ENCODE measurements around the gene ZNF33B.
"Not testable (repeated sequence)": the region's sequence is repeated elsewhere in the genome, so short reads cannot be mapped to it uniquely, and the experiment has no call there.

ZNF33B gene

GRCh38 chr10:42638055-42638820, at the start of gene ZNF33B:
TSS of gene ZNF33B (minus strand) at chr10:42638570. CDS start at chr10:42636928, 1,642 bp downstream.
- H3K4me3 ChIP-seq (ENCODE audit: low read depth, low read length), result peak within 1 kb of the TSS; percentile 99
- no peak for TF ChIP-seq CTCF (IDR thresholded peaks at IDR 0.05; ENCODE audit: low read depth, low read length, missing control alignments)
- peak; percentile 94 for DNase-seq (ENCODE audit: low read depth)

- no peak overlapping the region for H3K4me3 ChIP-seq (ENCODE audit: low read depth, low read length)
- DNase-seq (ENCODE audit: low read depth), result no peak
- no peak for TF ChIP-seq CTCF (IDR thresholded peaks at IDR 0.05; ENCODE audit: low read depth, low read length, missing control alignments)
These were observed 46.1 kb upstream of the ZNF33B start for GRCh38 chr10:42684517-42684916.

GRCh38 chr10:42680267-42680666, 41.9 kb upstream of the ZNF33B start:
- no peak for TF ChIP-seq CTCF (IDR thresholded peaks at IDR 0.05; ENCODE audit: low read depth, low read length, missing control alignments)
- no peak overlapping the region for H3K4me3 ChIP-seq (ENCODE audit: low read depth, low read length)

GRCh38 chr10:42665181-42665979, 27.0 kb upstream of the ZNF33B start:
- not testable (repeated sequence) for DNase-seq (ENCODE audit: low read depth); H3K4me3 ChIP-seq (ENCODE audit: low read depth, low read length)

More at GRCh38 chr10:42680267-42680666, 41.9 kb upstream of the ZNF33B start:
- no peak for DNase-seq (ENCODE audit: low read depth)

GRCh38 chr10:42654419-42654818, 16.0 kb upstream of the ZNF33B start:
- no peak for DNase-seq (ENCODE audit: low read depth)
- no peak overlapping the region for H3K4me3 ChIP-seq (ENCODE audit: low read depth, low read length)
- TF ChIP-seq CTCF (IDR thresholded peaks at IDR 0.05; ENCODE audit: low read depth, low read length, missing control alignments), result no peak

GRCh38 chr10:42652858-42653257, 14.5 kb upstream of the ZNF33B start:
- DNase-seq (ENCODE audit: low read depth), result no peak
- H3K4me3 ChIP-seq (ENCODE audit: low read depth, low read length), result no peak overlapping the region
- TF ChIP-seq CTCF (IDR thresholded peaks at IDR 0.05; ENCODE audit: low read depth, low read length, missing control alignments), result no peak

- DNase-seq (ENCODE audit: low read depth), result no peak
- TF ChIP-seq CTCF (IDR thresholded peaks at IDR 0.05; ENCODE audit: low read depth, low read length, missing control alignments), result no peak
- no peak overlapping the region for H3K4me3 ChIP-seq (ENCODE audit: low read depth, low read length)
These were observed 12.0 kb upstream of the ZNF33B start for GRCh38 chr10:42650374-42650773.
